ENCODE results near the gene SDCCAG8.

The SDCCAG8 gene

DNA sequence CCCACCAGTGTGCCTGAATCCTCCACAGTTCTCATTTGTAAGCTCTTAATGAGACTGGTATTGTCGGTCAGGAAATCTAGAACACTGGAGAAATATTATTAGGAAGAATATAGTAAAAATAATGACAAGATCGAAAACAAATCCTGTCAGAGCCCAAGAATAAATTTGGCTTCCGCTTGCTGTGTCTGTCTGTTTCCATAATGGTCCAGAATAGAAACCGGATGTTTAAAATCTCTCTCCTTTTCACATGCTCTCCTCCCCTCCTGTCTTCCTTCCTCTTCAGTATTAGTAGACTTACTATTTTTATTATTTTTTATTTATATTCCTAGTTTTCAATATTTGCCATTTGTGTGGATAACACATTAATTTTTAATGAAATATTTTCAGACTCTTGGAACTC is 187.7 kb downstream of the SDCCAG8 start:
- Mint-ChIP-seq H3K27me3 (ENCODE audit: low read depth) (peaks cover 4% of the 10 kb centered on the region), H3K9me3 (no peaks in the 10 kb centered on the region), H3K36me3 (ENCODE audit: low read depth) (peaks cover 5% of the 10 kb centered on the region), H3K27ac (no peak overlapping the region), H3K4me1 (peaks cover 19% of the 10 kb centered on the region), H3K4me3 (no peak overlapping the region)
- TF ChIP-seq, protein P1, sequence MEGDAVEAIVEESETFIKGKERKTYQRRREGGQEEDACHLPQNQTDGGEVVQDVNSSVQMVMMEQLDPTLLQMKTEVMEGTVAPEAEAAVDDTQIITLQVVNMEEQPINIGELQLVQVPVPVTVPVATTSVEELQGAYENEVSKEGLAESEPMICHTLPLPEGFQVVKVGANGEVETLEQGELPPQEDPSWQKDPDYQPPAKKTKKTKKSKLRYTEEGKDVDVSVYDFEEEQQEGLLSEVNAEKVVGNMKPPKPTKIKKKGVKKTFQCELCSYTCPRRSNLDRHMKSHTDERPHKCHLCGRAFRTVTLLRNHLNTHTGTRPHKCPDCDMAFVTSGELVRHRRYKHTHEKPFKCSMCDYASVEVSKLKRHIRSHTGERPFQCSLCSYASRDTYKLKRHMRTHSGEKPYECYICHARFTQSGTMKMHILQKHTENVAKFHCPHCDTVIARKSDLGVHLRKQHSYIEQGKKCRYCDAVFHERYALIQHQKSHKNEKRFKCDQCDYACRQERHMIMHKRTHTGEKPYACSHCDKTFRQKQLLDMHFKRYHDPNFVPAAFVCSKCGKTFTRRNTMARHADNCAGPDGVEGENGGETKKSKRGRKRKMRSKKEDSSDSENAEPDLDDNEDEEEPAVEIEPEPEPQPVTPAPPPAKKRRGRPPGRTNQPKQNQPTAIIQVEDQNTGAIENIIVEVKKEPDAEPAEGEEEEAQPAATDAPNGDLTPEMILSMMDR (IDR thresholded peaks at IDR 0.05; ENCODE audit: unreplicated experiment in 3 of 3), result no peak

DNA sequence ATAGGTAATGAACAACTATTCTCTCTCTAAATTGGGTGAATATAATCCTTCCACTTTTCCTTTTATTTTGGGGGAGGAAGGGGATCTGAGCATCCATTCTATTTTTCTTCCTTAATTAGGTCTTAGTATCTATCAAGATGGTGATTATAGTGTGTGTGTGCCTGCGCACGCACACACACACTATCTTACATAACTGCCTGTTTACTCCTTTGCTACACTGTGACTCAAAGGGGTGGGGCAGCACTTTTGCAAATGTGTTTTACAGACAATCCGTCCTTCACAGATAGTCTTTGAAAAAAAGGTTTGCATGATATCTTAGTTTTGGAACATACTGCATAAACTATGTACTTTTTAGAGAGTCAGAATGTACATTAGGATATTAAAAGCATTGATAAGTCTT is 191.5 kb downstream of the SDCCAG8 start:
- Mint-ChIP-seq H3K4me1 (peaks cover 2% of the 10 kb centered on the region), H3K27ac (no peak overlapping the region), H3K9me3 (no peaks in the 10 kb centered on the region), H3K4me3 (no peak overlapping the region), H3K27me3 (ENCODE audit: low read depth) (peaks cover under 1% of the 10 kb centered on the region), H3K36me3 (ENCODE audit: low read depth) (peaks cover 8% of the 10 kb centered on the region)
- TF ChIP-seq, protein P1 (IDR thresholded peaks at IDR 0.05; ENCODE audit: unreplicated experiment in 3 of 3), result no peak

DNA sequence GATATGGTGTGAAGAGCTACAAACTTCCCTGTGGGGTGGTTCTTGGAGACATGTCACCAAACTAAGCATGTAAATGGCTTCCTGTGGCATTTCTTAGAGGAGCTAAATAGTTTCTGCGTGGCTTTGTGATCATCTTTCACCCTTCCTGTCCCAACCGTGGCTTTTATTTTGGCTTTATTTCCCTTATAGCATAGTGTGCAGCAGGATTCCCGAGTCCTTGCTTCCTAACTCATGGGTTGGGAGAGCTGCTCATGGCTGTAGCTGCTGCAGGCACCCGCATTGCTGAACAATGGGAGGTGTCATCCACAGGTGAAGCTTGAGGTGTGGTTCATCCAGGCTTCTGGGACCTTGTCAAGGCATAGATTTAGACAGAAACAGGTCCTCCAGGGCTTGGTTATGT is 192.0 kb downstream of the SDCCAG8 start:
- peaks cover 8% of the 10 kb centered on the region for H3K36me3 Mint-ChIP-seq (ENCODE audit: low read depth)
- H3K27me3 Mint-ChIP-seq (ENCODE audit: low read depth), result no peaks in the 10 kb centered on the region
- H3K27ac Mint-ChIP-seq, result no peak overlapping the region
- no peak overlapping the region for H3K4me3 Mint-ChIP-seq
- H3K9me3 Mint-ChIP-seq, result no peaks in the 10 kb centered on the region
- TF ChIP-seq, protein P1 (IDR thresholded peaks at IDR 0.05; ENCODE audit: unreplicated experiment in 3 of 3), result no peak
- H3K4me1 Mint-ChIP-seq, result no peaks in the 10 kb centered on the region

DNA sequence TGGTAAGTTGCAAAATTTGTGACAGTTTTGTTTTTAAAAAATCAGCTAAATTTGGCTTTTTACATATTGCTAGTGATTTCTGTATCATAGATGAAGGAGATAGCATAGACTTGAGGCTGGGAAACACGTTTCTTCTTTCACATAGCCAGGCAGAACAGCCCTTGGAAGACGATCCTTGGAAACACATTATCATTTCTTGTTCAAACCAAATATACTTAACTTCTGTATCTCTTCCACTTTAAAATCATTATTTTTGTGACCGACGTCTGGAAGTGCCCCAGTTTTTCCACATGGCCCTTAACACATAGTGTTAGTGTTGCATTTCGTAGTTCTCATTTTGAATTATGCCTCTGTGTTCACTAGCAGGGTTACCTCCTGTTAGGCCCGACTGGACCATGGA is 193.5 kb downstream of the SDCCAG8 start:
- Mint-ChIP-seq H3K36me3 (ENCODE audit: low read depth) (peaks cover 8% of the 10 kb centered on the region), H3K4me3 (no peak overlapping the region)
- TF ChIP-seq, protein P1 (IDR thresholded peaks at IDR 0.05; ENCODE audit: unreplicated experiment in 3 of 3), result no peak

DNA sequence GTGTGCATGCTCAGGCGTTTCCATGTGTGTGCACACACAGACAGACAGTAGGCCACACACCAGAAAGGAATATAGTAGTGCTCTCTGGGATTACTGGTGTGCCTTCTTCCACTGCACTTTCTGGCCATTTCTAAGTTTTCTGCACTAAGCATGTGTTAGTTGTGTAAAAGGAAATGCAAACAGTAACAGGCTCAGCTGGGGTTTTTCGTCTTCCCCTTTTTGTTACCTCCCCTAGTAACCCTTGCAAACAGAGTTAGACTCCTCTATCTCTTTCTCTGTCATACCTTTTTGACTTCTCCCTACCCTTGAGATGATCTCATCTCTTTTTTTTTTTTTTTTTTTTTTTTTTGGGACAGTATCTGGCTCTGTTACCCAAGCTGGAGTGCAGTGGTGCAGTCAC is 196.3 kb downstream of the SDCCAG8 start:
- H3K9me3 Mint-ChIP-seq, result no peaks in the 10 kb centered on the region
- TF ChIP-seq, protein P1 (IDR thresholded peaks at IDR 0.05; ENCODE audit: unreplicated experiment in 3 of 3), result no peak
- H3K27ac Mint-ChIP-seq, result no peak overlapping the region
- H3K4me1 Mint-ChIP-seq, result no peaks in the 10 kb centered on the region
- no peak overlapping the region for H3K4me3 Mint-ChIP-seq
- H3K36me3 Mint-ChIP-seq (ENCODE audit: low read depth), result peaks cover 8% of the 10 kb centered on the region
- no peaks in the 10 kb centered on the region for H3K27me3 Mint-ChIP-seq (ENCODE audit: low read depth)

More for the DNA sequence above, 193.5 kb downstream of the SDCCAG8 start:
- no peaks in the 10 kb centered on the region for H3K9me3 Mint-ChIP-seq
- no peaks in the 10 kb centered on the region for H3K27me3 Mint-ChIP-seq (ENCODE audit: low read depth)
- H3K4me1 Mint-ChIP-seq, result no peaks in the 10 kb centered on the region
- no peak overlapping the region for H3K27ac Mint-ChIP-seq

DNA sequence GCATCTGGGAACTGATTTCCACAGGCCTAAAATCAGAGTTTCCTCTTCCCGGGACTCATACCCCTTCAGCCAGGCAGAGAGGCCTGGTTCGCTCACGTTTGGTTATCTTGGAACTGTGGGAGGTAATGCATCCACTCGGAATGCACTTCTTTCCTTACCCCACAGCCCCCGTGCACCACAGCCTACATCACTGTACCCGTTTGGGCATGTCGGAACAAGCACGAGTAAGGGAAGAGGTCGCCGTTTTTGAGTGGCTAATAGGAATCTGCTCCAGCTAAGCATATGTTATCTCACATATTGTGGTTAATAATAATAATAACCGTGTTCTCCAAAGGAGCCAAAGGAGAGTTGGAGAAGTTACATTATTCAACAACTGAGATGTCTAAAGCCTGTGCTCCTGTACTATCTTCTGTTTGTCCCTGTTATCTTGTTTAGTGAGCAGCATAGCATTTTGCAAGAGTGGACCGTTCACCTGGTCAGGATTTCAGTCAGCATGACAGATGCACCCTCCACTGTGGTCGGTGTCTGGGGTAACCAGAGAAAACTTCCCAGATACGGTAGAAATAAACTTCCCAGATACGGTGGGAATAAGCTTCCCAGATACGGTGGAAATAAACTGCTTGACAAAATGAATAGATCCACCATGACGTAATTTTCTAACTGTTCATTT is 198.6 kb downstream of the SDCCAG8 start:
- Mint-ChIP-seq H3K4me3 (no peak overlapping the region), H3K36me3 (ENCODE audit: low read depth) (peaks cover 11% of the 10 kb centered on the region), H3K9me3 (no peaks in the 10 kb centered on the region), H3K4me1 (no peaks in the 10 kb centered on the region), H3K27me3 (ENCODE audit: low read depth) (no peaks in the 10 kb centered on the region), H3K27ac (no peak overlapping the region)
- TF ChIP-seq, protein P1 (IDR thresholded peaks at IDR 0.05; ENCODE audit: unreplicated experiment in 3 of 3), result no peak

Data from nephron (organoid).